ENCODE results near the gene RAD51D. TPM values are rescaled to one million over a fixed set of nuclear protein-coding genes. Genes with fewer than 3 reads are reported as not detected.

The RAD51D gene
- total and polyA plus RNA-seq, 2 donors (not counting 3 experiments of a cell fraction or from before 2014, with no cell fraction given): 15.5 to 27.9 TPM

DNA sequence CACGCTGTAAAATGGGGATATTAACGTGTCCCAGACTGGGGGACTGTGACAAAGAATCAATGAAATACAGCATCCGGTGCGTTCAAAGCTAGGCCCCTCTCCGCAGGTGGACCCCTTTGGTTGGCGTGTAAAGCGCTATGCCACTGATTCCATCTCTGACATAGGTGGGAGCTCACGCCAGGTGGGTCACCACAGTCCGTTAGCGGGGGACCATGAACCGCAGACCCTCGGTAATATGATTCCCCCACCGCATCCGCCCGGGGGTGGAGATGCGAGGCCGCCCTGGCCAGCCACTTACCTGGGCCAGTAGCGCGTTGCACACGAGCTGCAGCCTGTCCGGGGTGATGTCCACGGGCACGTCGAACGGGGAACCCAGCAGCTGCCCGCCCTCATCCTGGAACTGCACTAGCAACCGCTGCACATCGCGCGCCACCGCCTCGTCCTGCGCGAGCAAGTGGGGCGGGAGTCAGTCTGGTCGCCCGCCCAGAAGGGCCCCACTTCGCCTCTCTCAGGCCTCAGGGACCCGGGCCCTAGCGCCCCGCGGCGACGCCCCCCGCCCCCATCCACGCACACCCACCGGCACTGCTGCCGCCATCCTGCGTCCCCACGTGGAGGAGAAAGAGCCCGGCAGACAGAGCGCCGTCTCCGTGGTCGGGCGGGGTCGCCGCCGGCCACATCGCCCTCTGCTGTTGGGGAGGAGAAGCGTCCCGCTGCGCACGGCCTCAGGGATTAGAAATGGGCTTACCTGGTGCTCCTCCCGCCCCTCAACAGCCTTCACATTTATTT lies 22.2 kb upstream of the RAD51D start, which contains the start of gene NLE1:
Gene NLE1 (minus strand): TSS at position 623 of the 786 bp plus-strand sequence. CDS start 28 bp downstream, at position 595.
- Histone ChIP-seq H3K9me1 (replicated peaks; ENCODE audit: control insufficient read depth, extremely low read depth, insufficient read depth, low read length) (no peaks in the 10 kb centered on the region), H3K4me1 (ENCODE audit: control insufficient read depth, extremely low read depth, insufficient read depth, low read length) (peaks cover 6% of the 10 kb centered on the region), H3K79me2 (ENCODE audit: control insufficient read depth, insufficient read depth, low read length) (peaks cover 21% of the 10 kb centered on the region), H4K20me1 (replicated peaks; ENCODE audit: control insufficient read depth, extremely low read depth, insufficient read depth, low read length) (no peaks in the 10 kb centered on the region), H3K4me2 (ENCODE audit: insufficient read depth, low read length) (peak within 1 kb of the TSS; percentile 60), H3K36me3 (ENCODE audit: control insufficient read depth in 2 of 2, extremely low read depth in 1 of 2, insufficient read depth in 2 of 2, low read length in 2 of 2) (peaks cover 9 to 12% of the 10 kb centered on the region in 2 experiments), H3K9me3 (replicated peaks; ENCODE audit: control insufficient read depth, insufficient read depth, low read length) (no peaks in the 10 kb centered on the region), H3K4me3 (replicated peaks in 1 of 3; ENCODE audit: insufficient read depth in 1 of 3, low read depth in 1 of 3, low read length in 3 of 3) (peak within 1 kb of the TSS; percentile 77 to 91 (median 79)), H3K9ac (replicated peaks; ENCODE audit: extremely low read depth, insufficient read depth, low read length) (peak within 1 kb of the TSS; percentile 49), H2AFZ (ENCODE audit: low read depth, low read length) (peak within 1 kb of the TSS; percentile 83), H3K27me3 (ENCODE audit: control insufficient read depth in 2 of 2, insufficient read depth in 2 of 2, low read length in 2 of 2) (peaks cover 0 to 2% of the 10 kb centered on the region in 2 experiments), H3K27ac (ENCODE audit: insufficient read depth, low read depth, low read length) (no peak within 1 kb of the TSS)
- POLR2A ChIA-PET: interaction anchor here (0.7 kb wide), 1 partner anchor 336 kb away, joined by 5 read pairs; no protein-coding TSS in a partner anchor
- dilution Hi-C loops (cut with MboI; ENCODE audit: extremely low pct_ligation_motif_present, low sequenced_read_pairs): no loop called here
- FAIRE-seq (peak; percentile 88), DNase-seq (ENCODE audit: low read depth, low spot score) (peak; percentile 80)
- TSS peak; percentile 42 for BruUV-seq (replicated peaks)
- TF ChIP-seq FOS (IDR thresholded peaks at IDR 0.05; ENCODE audit: borderline replicate concordance, insufficient read depth, low read length) (no peak), GATA2 (IDR thresholded peaks at IDR 0.05; ENCODE audit: insufficient read depth, insufficient read length, low read depth, low read length) (no peak), EZH2 (IDR thresholded peaks at IDR 0.05; ENCODE audit: borderline replicate concordance, low read depth, low read length, severe bottlenecking) (no peak), MYC (IDR thresholded peaks at IDR 0.05; ENCODE audit: low read depth, low read length) (peak; percentile 95), JUN (IDR thresholded peaks at IDR 0.05; ENCODE audit: borderline replicate concordance, insufficient read depth, insufficient read length, low read depth) (no peak), POLR2A (IDR thresholded peaks at IDR 0.05; ENCODE audit: low read depth, low read length) (peak; percentile 73), POLR2AphosphoS5 (IDR thresholded peaks at IDR 0.05; ENCODE audit: insufficient read depth, low read depth, low read length) (peak; percentile 75)
- TF ChIP-seq, protein P1, sequence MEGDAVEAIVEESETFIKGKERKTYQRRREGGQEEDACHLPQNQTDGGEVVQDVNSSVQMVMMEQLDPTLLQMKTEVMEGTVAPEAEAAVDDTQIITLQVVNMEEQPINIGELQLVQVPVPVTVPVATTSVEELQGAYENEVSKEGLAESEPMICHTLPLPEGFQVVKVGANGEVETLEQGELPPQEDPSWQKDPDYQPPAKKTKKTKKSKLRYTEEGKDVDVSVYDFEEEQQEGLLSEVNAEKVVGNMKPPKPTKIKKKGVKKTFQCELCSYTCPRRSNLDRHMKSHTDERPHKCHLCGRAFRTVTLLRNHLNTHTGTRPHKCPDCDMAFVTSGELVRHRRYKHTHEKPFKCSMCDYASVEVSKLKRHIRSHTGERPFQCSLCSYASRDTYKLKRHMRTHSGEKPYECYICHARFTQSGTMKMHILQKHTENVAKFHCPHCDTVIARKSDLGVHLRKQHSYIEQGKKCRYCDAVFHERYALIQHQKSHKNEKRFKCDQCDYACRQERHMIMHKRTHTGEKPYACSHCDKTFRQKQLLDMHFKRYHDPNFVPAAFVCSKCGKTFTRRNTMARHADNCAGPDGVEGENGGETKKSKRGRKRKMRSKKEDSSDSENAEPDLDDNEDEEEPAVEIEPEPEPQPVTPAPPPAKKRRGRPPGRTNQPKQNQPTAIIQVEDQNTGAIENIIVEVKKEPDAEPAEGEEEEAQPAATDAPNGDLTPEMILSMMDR (IDR thresholded peaks at IDR 0.05; ENCODE audit: extremely low read depth in 1 of 2, insufficient read depth in 1 of 2, low read depth in 1 of 2, low read length in 2 of 2): peak; percentile 95 to 96
- TF ChIP-seq, protein P2, sequence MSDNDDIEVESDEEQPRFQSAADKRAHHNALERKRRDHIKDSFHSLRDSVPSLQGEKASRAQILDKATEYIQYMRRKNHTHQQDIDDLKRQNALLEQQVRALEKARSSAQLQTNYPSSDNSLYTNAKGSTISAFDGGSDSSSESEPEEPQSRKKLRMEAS (IDR thresholded peaks at IDR 0.05; ENCODE audit: insufficient read depth, insufficient read length): peak; percentile 90
- CTCF ChIA-PET: interaction anchor here (0.9 to 2.2 kb wide), 4 partner anchors 13 to 599 kb away, joined by 3 to 6 read pairs (median 5); no protein-coding TSS in a partner anchor
- intact Hi-C loops (cut with micrococcal nuclease): loop anchor here (2.0 to 10.0 kb wide), 3 partner anchors 100 to 393 kb away; partner anchors contain the start of genes SLFN11, SLFN12L and SLFN5

Measured in endothelial cell of umbilical vein (primary cell).